SK-N-MC (cell line): ENCODE results near the gene SPHK2.

ENCODE experiments used
- DNase-seq: peaks from one replicate; pipeline ENCODE4 v3.0.0-alpha.2; 2011; ENCODE audit warnings: low read depth, low spot score
- H3K27ac ChIP-seq: fragments of 200-600 bp; sonication (generic); 2 replicates; pipeline ENCODE4 v1.5.1; 2016; ENCODE audit warnings: mixed run types
- H3K36me3 ChIP-seq: fragments of 200-600 bp; sonication (generic); 2 replicates; pipeline ENCODE4 v1.6.1; 2017; ENCODE audit warnings: antibody characterized with exemption, low read length, mixed read lengths; ENCODE audit not compliant: insufficient read depth
- H3K4me3 ChIP-seq: fragments of 200-600 bp; sonication (generic); 2 replicates; pipeline ENCODE4 v1.5.1; 2016
- H3K9ac ChIP-seq: fragments of 200-600 bp; sonication (generic); 2 replicates; pipeline ENCODE4 v1.8.0; 2017; ENCODE audit warnings: mixed run types, mixed read lengths; ENCODE audit not compliant: insufficient read length
- H3K9me3 ChIP-seq: fragments of 200-600 bp; sonication (generic); 2 replicates; pipeline ENCODE4 v1.6.1; 2017; ENCODE audit warnings: low read depth, mild to moderate bottlenecking, antibody characterized with exemption, low read length, moderate library complexity, mixed read lengths
- EZH2 ChIP-seq: fragments of 200-600 bp; sonication (generic); IDR thresholded peaks from one replicate; pipeline ENCODE4 v1.6.1; 2017; ENCODE audit warnings: antibody characterized with exemption
- FOXP2 ChIP-seq: optimal IDR thresholded peaks from 2 replicates; pipeline ENCODE3; 2011; ENCODE audit warnings: mild to moderate bottlenecking, moderate library complexity; ENCODE audit not compliant: insufficient read depth; ENCODE audit errors: extremely low read length, control extremely low read depth
- POLR2AphosphoS5 ChIP-seq: IDR thresholded peaks from 2 replicates; pipeline ENCODE4 v1.6.1; 2012; ENCODE audit warnings: mild to moderate bottlenecking, low read depth, low read length, borderline replicate concordance

The SPHK2 gene

DNA sequence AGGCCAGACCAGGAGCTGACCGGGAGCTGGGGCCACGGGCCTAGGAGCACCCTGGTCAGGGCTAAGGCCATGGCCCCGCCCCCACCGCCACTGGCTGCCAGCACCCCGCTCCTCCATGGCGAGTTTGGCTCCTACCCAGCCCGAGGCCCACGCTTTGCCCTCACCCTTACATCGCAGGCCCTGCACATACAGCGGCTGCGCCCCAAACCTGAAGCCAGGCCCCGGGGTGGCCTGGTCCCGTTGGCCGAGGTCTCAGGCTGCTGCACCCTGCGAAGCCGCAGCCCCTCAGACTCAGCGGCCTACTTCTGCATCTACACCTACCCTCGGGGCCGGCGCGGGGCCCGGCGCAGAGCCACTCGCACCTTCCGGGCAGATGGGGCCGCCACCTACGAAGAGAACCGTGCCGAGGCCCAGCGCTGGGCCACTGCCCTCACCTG is 6.6 kb downstream of the SPHK2 start:
- TF ChIP-seq POLR2AphosphoS5 (no peak), FOXP2 (no peak), EZH2 (no peak)
- Histone ChIP-seq H3K9me3 (no peaks in the 10 kb centered on the region), H3K4me3 (no peak overlapping the region), H3K9ac (no peak overlapping the region), H3K36me3 (no peaks in the 10 kb centered on the region; the same call in 1 of the 2 replicates), H3K27ac (no peak overlapping the region)
- DNase-seq: no peak

- H3K36me3 ChIP-seq: peaks cover 5% of the 10 kb centered on the region; the same call in 1 of the 2 replicates
- no peak overlapping the region for H3K4me3 ChIP-seq
- H3K9ac ChIP-seq: no peak overlapping the region
- DNase-seq: no peak
- no peaks in the 10 kb centered on the region for H3K9me3 ChIP-seq
- TF ChIP-seq POLR2AphosphoS5 (no peak), FOXP2 (no peak), EZH2 (no peak)
- H3K27ac ChIP-seq: peak overlapping the region; percentile 19; the same call in 1 of the 2 replicates
Observed at GRCh38 chr19:48627201-48627864, 8.0 kb downstream of the SPHK2 start.

GRCh38 chr19:48627865-48628314 is 8.6 kb downstream of the SPHK2 start:
- TF ChIP-seq POLR2AphosphoS5 (no peak), FOXP2 (no peak), EZH2 (no peak)
- no peak for DNase-seq
- peaks cover 5% of the 10 kb centered on the region; the same call in 1 of the 2 replicates for H3K36me3 ChIP-seq
- no peaks in the 10 kb centered on the region for H3K9me3 ChIP-seq
- H3K27ac ChIP-seq: no peak overlapping the region
- no peak overlapping the region for H3K4me3 ChIP-seq
- H3K9ac ChIP-seq: no peak overlapping the region

GRCh38 chr19:48628486-48629296 is 9.4 kb downstream of the SPHK2 start:
- TF ChIP-seq POLR2AphosphoS5 (no peak), FOXP2 (no peak), EZH2 (no peak)
- Histone ChIP-seq H3K9ac (no peak overlapping the region), H3K36me3 (peaks cover 5% of the 10 kb centered on the region; the same call in 1 of the 2 replicates), H3K9me3 (no peaks in the 10 kb centered on the region), H3K27ac (no peak overlapping the region), H3K4me3 (no peak overlapping the region)
- DNase-seq: no peak

GRCh38 chr19:48629297-48629598 is 9.9 kb downstream of the SPHK2 start:
- Histone ChIP-seq H3K9ac (no peak overlapping the region), H3K36me3 (peaks cover 5% of the 10 kb centered on the region; the same call in 1 of the 2 replicates), H3K4me3 (no peak overlapping the region; the same call in 1 of the 2 replicates), H3K27ac (no peak overlapping the region), H3K9me3 (no peaks in the 10 kb centered on the region)
- no peak for DNase-seq
- TF ChIP-seq EZH2: no peak
- no peak for TF ChIP-seq FOXP2
- TF ChIP-seq POLR2AphosphoS5: no peak

- Histone ChIP-seq H3K36me3 (peaks cover 5% of the 10 kb centered on the region; the same call in 1 of the 2 replicates), H3K9ac (peak overlapping the region; percentile 66), H3K9me3 (no peaks in the 10 kb centered on the region), H3K4me3 (peak overlapping the region; percentile 73), H3K27ac (peak overlapping the region; percentile 92)
- TF ChIP-seq FOXP2 (no peak), POLR2AphosphoS5 (peak; percentile 65), EZH2 (no peak)
- no peak for DNase-seq
Observed at GRCh38 chr19:48629599-48630295, 10.4 kb downstream of the SPHK2 start.

DNA sequence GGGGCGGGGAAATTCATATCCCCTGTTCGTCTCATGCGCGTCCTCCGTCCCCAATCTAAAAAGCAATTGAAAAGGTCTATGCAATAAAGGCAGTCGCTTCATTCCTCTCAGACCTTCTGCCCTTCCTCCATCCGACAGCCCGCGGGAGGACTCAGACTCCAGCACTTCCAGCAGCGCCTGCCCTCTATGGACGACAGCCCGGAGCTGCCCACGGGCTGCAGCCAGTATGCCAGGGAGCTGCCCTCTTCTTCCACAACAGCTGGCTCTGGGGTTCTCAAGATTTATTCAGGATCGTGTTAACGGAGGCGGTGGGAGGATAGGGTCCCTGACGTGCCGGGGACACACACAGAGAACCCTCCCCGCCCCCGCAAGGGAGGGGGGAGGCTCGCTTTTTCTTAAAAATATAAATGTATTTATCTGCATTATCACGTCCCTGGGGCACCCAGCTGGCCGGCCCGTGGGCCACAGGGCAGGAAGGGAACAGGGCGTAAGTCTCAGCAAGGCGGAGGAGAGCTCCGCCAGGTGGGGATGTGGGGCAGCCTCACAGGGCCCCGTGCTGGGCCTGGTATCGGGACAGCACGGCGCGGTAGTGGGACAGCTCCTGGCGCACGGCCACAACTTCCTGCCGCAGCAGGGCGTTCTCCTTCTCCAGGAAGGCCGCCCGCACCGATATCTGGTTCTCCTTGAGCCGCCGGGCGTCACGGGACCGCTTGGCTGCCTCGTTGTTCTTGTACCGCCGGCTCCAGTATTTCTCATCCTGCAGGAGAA is 11.2 kb downstream of the SPHK2 start:
- peaks cover 5% of the 10 kb centered on the region; the same call in 1 of the 2 replicates for H3K36me3 ChIP-seq
- no peak for DNase-seq
- H3K9ac ChIP-seq: peak overlapping the region; percentile 66
- H3K4me3 ChIP-seq: peak overlapping the region; percentile 73
- no peaks in the 10 kb centered on the region for H3K9me3 ChIP-seq
- H3K27ac ChIP-seq: peak overlapping the region; percentile 92
- TF ChIP-seq POLR2AphosphoS5: peak; percentile 22; the same call in 1 of the 2 replicates
- no peak for TF ChIP-seq EZH2
- TF ChIP-seq FOXP2: no peak
